Endometrial microvascular endothelial cells (primary cell): ENCODE measurements around the gene MAOA. TPM values are rescaled to one million over a fixed set of nuclear protein-coding genes. Genes with fewer than 3 reads are reported as not detected.

Experiments
- in situ Hi-C: cut with HindIII; loops from 2 replicates; pipeline ENCODE4 v1.10.0; 2017; ENCODE audit warnings: low sequenced_read_pairs, low pct_unique_long_range_greater_than_20kb; ENCODE audit errors: inconsistent ontology term
- total RNA-seq: library from RNA; depleted of rRNA; stranded (reverse); fragments of >200 nt; gene quantifications from one replicate; pipeline ENCODE4 v1.2.3, GENCODE V29; 2015; ENCODE audit errors: inconsistent ontology term

MAOA gene
- total RNA-seq, 1 donor from 2014 or later: 57.9 TPM

GRCh38 chrX:43743100-43743822 lies 87.2 kb downstream of the MAOA start:
- in situ Hi-C loops: no loop called here

DNA sequence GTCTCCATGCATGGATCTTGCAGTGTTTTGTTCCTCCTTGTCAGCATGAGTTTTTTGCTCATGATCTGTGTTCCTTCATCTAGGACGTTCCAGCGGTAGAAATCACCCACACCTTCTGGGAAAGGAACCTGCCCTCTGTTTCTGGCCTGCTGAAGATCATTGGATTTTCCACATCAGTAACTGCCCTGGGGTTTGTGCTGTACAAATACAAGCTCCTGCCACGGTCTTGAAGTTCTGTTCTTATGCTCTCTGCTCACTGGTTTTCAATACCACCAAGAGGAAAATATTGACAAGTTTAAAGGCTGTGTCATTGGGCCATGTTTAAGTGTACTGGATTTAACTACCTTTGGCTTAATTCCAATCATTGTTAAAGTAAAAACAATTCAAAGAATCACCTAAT lies 88.2 kb downstream of the MAOA start:
- in situ Hi-C loops: no loop called here

DNA sequence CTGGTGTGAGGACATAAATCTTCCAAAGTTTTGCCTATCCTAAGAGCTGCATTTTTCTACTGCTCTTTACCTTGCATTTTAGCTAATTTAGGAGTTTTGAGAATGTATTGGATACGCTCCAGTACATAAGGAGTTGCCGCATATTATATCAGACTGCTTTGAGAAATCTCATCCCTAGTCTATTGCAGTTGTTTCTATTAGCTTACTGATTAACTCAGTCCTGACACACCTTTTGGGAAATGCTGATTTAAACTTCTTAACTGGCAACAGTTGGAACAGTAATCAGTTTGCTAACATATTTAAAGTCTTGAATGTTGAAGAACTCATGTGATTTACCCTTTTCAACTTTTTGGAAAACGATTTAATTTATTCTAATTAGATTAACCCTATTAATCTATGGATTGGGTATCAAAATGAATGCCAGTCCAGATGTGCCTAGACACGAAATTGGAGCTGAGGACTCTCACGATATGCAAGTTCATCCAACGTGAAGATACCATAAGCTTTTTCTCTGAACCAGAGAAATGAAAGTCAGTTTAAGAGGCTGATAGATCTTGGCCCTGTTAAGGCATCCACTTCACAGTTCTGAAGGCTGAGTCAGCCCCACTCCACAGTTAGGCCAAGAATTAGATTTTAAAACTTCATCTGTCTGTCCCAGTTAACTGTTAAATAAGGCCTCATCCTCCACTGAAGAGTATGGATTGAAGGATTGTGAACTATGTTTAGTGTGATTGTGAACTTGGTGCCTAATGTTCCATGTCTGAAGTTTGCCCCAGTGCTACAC lies 90.0 kb downstream of the MAOA start:
- in situ Hi-C loops: no loop called here

- in situ Hi-C loops: no loop called here
Observed at GRCh38 chrX:43747476-43747875, 91.4 kb downstream of the MAOA start.

GRCh38 chrX:43750248-43750676 lies 94.2 kb downstream of the MAOA start:
- in situ Hi-C loops: no loop called here

- in situ Hi-C loops: no loop called here
Observed at GRCh38 chrX:43753637-43754036, 97.5 kb downstream of the MAOA start.

- in situ Hi-C loops: no loop called here
Observed at GRCh38 chrX:43756076-43756475, 100.0 kb downstream of the MAOA start.

DNA sequence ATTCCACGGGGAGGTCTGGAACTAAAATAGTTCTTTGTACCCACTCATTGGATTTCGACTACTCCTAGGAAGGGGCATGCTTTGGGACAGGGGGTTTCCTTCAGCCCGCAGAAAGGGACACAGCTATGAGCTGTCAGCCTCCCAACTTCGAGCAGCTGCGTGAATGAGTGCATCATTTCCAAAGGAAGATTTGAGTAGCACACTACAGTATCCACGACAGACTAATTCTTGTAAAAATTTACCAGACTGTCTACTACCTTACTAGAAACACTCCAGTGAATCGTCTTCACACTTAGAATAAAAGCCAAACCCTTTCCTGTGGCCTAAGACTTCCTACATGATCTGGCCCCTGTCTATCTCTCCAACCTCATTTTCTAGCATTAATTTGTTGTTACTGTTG lies 101.9 kb downstream of the MAOA start:
- in situ Hi-C loops: no loop called here

GRCh38 chrX:43785930-43786591 lies 130.0 kb downstream of the MAOA start:
- in situ Hi-C loops: no loop called here

Other genes starting within 250 kb of the MAOA start
- not detected for gene MAOB, start 226.2 kb downstream of the MAOA start, total RNA-seq